HEK293 (cell line): ENCODE measurements around the gene PRR15.

Experiments
- CTCF ChIA-PET: fragments of 350-600 bp; formaldehyde crosslinking; extraction: SDS; loops from one replicate; lab custom pipeline; 2021; ENCODE audit warnings: antibody characterized with exemption; lab: Yijun Ruan, JAX
- POLR2A ChIA-PET: fragments of 300-600 bp; formaldehyde crosslinking; extraction: SDS; loops from one replicate; lab custom pipeline; 2020; ENCODE audit warnings: antibody characterized with exemption, inconsistent platforms; lab: Yijun Ruan, JAX
- H3K27ac ChIP-seq: fragments of 200-500 bp; sonication (Bioruptor generic); 2 replicates; pipeline ENCODE4 v1.5.1; 2014; ENCODE audit warnings: low read depth, low read length, control low read depth, inconsistent platforms; ENCODE audit errors: extremely low read depth
- H3K36me3 ChIP-seq, 2 experiments: fragments of 200-500 bp in 1 of 2; sonication (Bioruptor generic) in 1 of 2; 1 replicate in 1 of 2; 2 replicates in 1 of 2; pipeline ENCODE4 v1.5.1; 2014 to 2017; ENCODE audit warnings: inconsistent platforms in 2 of 2, low read length in 2 of 2; ENCODE audit not compliant: control insufficient read depth in 2 of 2, insufficient read depth in 1 of 2
- H3K4me1 ChIP-seq: fragments of 200-500 bp; sonication (Bioruptor generic); 2 replicates; pipeline ENCODE4 v1.5.1; 2014; ENCODE audit warnings: mild to moderate bottlenecking, low read length, inconsistent platforms; ENCODE audit not compliant: control insufficient read depth, insufficient read depth
- H3K4me3 ChIP-seq: 2 replicates; pipeline ENCODE4 v1.5.1; 2011; ENCODE audit warnings: low read depth, mild to moderate bottlenecking, control low read depth, low read length, moderate library complexity
- H3K9me3 ChIP-seq: fragments of 200-500 bp; sonication (Bioruptor generic); 2 replicates; pipeline ENCODE4 v1.5.1; 2014; ENCODE audit warnings: low read depth, low read length, inconsistent platforms; ENCODE audit not compliant: control insufficient read depth, insufficient read depth
- GFI1B ChIP-seq: fragments of 450-650 bp; formaldehyde crosslinking; IDR thresholded peaks from 2 replicates; pipeline ENCODE4 v1.5.1; 2016; ENCODE audit warnings: missing biosample characterization, missing genetic modification characterization
- KLF1 ChIP-seq: fragments of 450-650 bp; formaldehyde crosslinking; IDR thresholded peaks from 2 replicates; pipeline ENCODE4 v1.5.1; 2016; ENCODE audit warnings: missing biosample characterization, missing genetic modification characterization
- RBAK ChIP-seq: fragments of 450-650 bp; formaldehyde crosslinking; IDR thresholded peaks from 2 replicates; pipeline ENCODE4 v1.5.1; 2016; ENCODE audit warnings: missing biosample characterization, missing genetic modification characterization
- SCRT2 ChIP-seq: fragments of 450-650 bp; formaldehyde crosslinking; IDR thresholded peaks from 2 replicates; pipeline ENCODE4 v1.5.1; 2016; ENCODE audit warnings: missing biosample characterization, missing genetic modification characterization
- ZBTB17 ChIP-seq: fragments of 450-650 bp; formaldehyde crosslinking; IDR thresholded peaks from 2 replicates; pipeline ENCODE4 v1.5.1; 2016; ENCODE audit warnings: missing biosample characterization, missing genetic modification characterization
- ZFP3 ChIP-seq: fragments of 450-650 bp; formaldehyde crosslinking; IDR thresholded peaks from 2 replicates; pipeline ENCODE4 v1.5.1; 2016; ENCODE audit warnings: low read depth, missing biosample characterization, missing genetic modification characterization
- ZFP37 ChIP-seq: fragments of 450-650 bp; formaldehyde crosslinking; IDR thresholded peaks from 2 replicates; pipeline ENCODE4 v1.5.1; 2016; ENCODE audit warnings: missing biosample characterization, missing genetic modification characterization
- ZFP69B ChIP-seq: fragments of 450-650 bp; formaldehyde crosslinking; IDR thresholded peaks from 2 replicates; pipeline ENCODE4 v1.5.1; 2016; ENCODE audit warnings: missing biosample characterization, missing genetic modification characterization
- ZNF10 ChIP-seq: fragments of 450-650 bp; formaldehyde crosslinking; IDR thresholded peaks from 2 replicates; pipeline ENCODE4 v1.5.1; 2017; ENCODE audit warnings: missing biosample characterization, missing genetic modification characterization
- ZNF184 ChIP-seq: fragments of 450-650 bp; IDR thresholded peaks from 2 replicates; pipeline ENCODE4 v1.5.1; 2018; ENCODE audit warnings: missing biosample characterization, mild to moderate bottlenecking, missing genetic modification characterization
- ZNF391 ChIP-seq: fragments of 450-650 bp; formaldehyde crosslinking; IDR thresholded peaks from 2 replicates; pipeline ENCODE4 v1.5.1; 2016; ENCODE audit warnings: low read depth, missing biosample characterization, missing genetic modification characterization, borderline replicate concordance
- ZNF426 ChIP-seq: fragments of 450-650 bp; formaldehyde crosslinking; IDR thresholded peaks from 2 replicates; pipeline ENCODE4 v1.5.1; 2017; ENCODE audit warnings: missing biosample characterization, missing genetic modification characterization, mild to moderate bottlenecking, inconsistent platforms, moderate library complexity
- ZNF433 ChIP-seq: fragments of 450-650 bp; formaldehyde crosslinking; IDR thresholded peaks from 2 replicates; pipeline ENCODE4 v1.5.1; 2016; ENCODE audit warnings: missing biosample characterization, missing genetic modification characterization, low read depth
- ZNF48 ChIP-seq: fragments of 450-650 bp; formaldehyde crosslinking; IDR thresholded peaks from 2 replicates; pipeline ENCODE4 v1.5.1; 2016; ENCODE audit warnings: missing biosample characterization, missing genetic modification characterization
- ZNF548 ChIP-seq: fragments of 450-650 bp; formaldehyde crosslinking; IDR thresholded peaks from 2 replicates; pipeline ENCODE4 v1.5.1; 2016; ENCODE audit warnings: missing biosample characterization, missing genetic modification characterization
- ZNF624 ChIP-seq: fragments of 450-650 bp; formaldehyde crosslinking; IDR thresholded peaks from 2 replicates; pipeline ENCODE4 v1.5.1; 2017; ENCODE audit warnings: missing biosample characterization, missing genetic modification characterization
- ZNF658 ChIP-seq: fragments of 450-650 bp; formaldehyde crosslinking; IDR thresholded peaks from 2 replicates; pipeline ENCODE4; 2016; ENCODE audit warnings: missing biosample characterization, missing genetic modification characterization
- TF ChIP-seq, protein P1 (sequence below): fragments of 450-650 bp; formaldehyde crosslinking; IDR thresholded peaks from 2 replicates; pipeline ENCODE4 v1.5.1; 2016; ENCODE audit warnings: missing biosample characterization, missing genetic modification characterization
- TF ChIP-seq, protein P2 (sequence below): fragments of 450-650 bp; formaldehyde crosslinking; IDR thresholded peaks from 2 replicates; pipeline ENCODE4 v1.5.1; 2017; ENCODE audit warnings: missing biosample characterization, missing genetic modification characterization
- TF ChIP-seq, protein P3 (sequence below): fragments of 450-650 bp; formaldehyde crosslinking; IDR thresholded peaks from 2 replicates; pipeline ENCODE4 v1.5.1; 2016; ENCODE audit warnings: missing biosample characterization, missing genetic modification characterization
- TF ChIP-seq, protein P4 (sequence below): fragments of 450-650 bp; formaldehyde crosslinking; IDR thresholded peaks from 2 replicates; pipeline ENCODE4 v1.5.1; 2017; ENCODE audit warnings: missing biosample characterization, missing genetic modification characterization
- TF ChIP-seq, protein P5 (sequence below): sonication (generic); formaldehyde crosslinking; IDR thresholded peaks from 2 replicates; pipeline ENCODE4 v1.8.1; 2022; ENCODE audit warnings: mild to moderate bottlenecking, moderate library complexity, missing genetic modification reagents

The PRR15 gene

DNA sequence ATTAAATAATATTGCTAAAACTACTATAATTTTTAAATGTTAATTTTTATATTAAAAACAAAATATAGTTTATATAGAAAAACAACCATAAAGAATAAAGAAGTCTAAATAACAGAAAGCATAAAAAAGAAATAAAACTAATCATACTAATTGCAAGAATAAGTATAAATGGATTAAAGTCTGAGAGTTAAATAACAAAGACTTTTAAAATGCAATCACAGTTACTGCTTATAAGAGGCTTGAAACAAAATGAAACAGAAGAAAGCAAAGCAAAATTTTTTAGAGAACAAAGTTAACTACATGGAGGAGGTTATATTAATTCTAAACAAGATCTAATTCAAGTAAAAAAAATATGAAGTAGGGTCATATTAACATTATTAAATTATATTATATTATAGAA is 41.1 kb downstream of the PRR15 start:
- H3K4me1 ChIP-seq: no peaks in the 10 kb centered on the region
- H3K36me3 ChIP-seq: no peaks in the 10 kb centered on the region
- TF ChIP-seq, protein P1, sequence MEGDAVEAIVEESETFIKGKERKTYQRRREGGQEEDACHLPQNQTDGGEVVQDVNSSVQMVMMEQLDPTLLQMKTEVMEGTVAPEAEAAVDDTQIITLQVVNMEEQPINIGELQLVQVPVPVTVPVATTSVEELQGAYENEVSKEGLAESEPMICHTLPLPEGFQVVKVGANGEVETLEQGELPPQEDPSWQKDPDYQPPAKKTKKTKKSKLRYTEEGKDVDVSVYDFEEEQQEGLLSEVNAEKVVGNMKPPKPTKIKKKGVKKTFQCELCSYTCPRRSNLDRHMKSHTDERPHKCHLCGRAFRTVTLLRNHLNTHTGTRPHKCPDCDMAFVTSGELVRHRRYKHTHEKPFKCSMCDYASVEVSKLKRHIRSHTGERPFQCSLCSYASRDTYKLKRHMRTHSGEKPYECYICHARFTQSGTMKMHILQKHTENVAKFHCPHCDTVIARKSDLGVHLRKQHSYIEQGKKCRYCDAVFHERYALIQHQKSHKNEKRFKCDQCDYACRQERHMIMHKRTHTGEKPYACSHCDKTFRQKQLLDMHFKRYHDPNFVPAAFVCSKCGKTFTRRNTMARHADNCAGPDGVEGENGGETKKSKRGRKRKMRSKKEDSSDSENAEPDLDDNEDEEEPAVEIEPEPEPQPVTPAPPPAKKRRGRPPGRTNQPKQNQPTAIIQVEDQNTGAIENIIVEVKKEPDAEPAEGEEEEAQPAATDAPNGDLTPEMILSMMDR (tag by site-specific recombination): no peak
- TF ChIP-seq ZNF624 (tag by site-specific recombination): no peak
- no peak overlapping the region for H3K27ac ChIP-seq
- no peaks in the 10 kb centered on the region for H3K9me3 ChIP-seq
- POLR2A ChIA-PET: no interaction called here
- no peak overlapping the region for H3K4me3 ChIP-seq
- CTCF ChIA-PET: no interaction called here

DNA sequence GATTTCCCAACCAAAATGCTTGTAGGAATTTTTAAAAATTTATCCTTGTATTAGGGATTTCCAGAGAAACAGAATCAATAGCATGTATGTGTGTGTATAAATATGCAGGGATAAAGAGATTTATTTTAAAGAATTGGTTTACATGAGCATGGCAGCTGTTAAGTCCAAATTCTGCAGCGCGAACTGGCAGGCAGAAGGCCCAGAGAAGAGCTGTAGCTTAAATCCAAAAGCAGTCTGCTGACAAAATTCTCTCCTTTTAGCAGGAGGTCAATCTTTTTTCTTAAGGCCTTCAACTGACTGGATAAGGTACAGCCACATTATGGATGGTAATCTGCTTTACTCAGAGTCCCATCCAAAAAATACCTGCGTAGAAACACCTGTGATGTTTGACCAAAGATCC is 42.0 kb downstream of the PRR15 start:
- Histone ChIP-seq H3K36me3 (no peaks in the 10 kb centered on the region), H3K9me3 (no peaks in the 10 kb centered on the region), H3K27ac (no peak overlapping the region), H3K4me3 (no peak overlapping the region), H3K4me1 (no peaks in the 10 kb centered on the region)
- TF ChIP-seq ZNF426 (tag by site-specific recombination) (no peak), ZNF48 (tag by site-specific recombination) (no peak), ZBTB17 (tag by site-specific recombination) (no peak), ZNF433 (tag by site-specific recombination) (no peak), ZNF391 (no peak), ZNF548 (tag by site-specific recombination) (no peak), ZNF658 (no peak), ZNF184 (tag by site-specific recombination) (no peak), SCRT2 (tag by site-specific recombination) (no peak), ZFP3 (tag by site-specific recombination) (no peak)
- TF ChIP-seq, protein P2, sequence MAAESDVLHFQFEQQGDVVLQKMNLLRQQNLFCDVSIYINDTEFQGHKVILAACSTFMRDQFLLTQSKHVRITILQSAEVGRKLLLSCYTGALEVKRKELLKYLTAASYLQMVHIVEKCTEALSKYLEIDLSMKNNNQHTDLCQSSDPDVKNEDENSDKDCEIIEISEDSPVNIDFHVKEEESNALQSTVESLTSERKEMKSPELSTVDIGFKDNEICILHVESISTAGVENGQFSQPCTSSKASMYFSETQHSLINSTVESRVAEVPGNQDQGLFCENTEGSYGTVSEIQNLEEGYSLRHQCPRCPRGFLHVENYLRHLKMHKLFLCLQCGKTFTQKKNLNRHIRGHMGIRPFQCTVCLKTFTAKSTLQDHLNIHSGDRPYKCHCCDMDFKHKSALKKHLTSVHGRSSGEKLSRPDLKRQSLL: no peak
- ChIA-PET CTCF (interaction anchor here (1.6 kb wide), 1 partner anchor 17 kb away, joined by 6 read pairs; no protein-coding TSS in a partner anchor), POLR2A (no interaction called here)

DNA sequence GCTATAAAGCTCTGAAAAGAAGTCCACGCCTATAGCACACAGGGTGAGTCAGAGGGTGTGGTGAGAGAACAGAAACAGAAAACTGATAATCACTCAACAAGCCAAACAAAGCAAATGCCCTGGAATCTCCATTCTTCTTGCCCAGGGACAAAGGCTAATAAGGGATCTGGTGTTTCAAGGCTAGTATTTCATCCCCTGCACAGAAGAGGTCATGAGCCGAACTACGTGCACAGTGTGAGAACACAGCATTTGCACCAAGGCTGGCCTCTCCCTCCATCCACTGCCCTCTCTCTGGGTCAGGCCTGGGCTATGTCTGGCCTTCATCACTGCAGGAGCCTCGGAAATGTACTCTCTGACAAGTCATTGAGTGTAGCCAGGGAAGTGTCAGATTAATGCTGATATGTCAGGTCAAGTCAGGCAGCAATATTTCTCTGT is 42.7 kb downstream of the PRR15 start:
- CTCF ChIA-PET: interaction anchor here (1.6 kb wide), 1 partner anchor 18 kb away, joined by 6 read pairs; no protein-coding TSS in a partner anchor
- Histone ChIP-seq H3K36me3 (no peaks in the 10 kb centered on the region), H3K4me1 (no peaks in the 10 kb centered on the region), H3K27ac (no peak overlapping the region), H3K9me3 (no peaks in the 10 kb centered on the region), H3K4me3 (no peak overlapping the region)
- TF ChIP-seq GFI1B (tag by site-specific recombination): no peak
- peak; percentile 46 for TF ChIP-seq KLF1 (tag by site-specific recombination)
- POLR2A ChIA-PET: no interaction called here

DNA sequence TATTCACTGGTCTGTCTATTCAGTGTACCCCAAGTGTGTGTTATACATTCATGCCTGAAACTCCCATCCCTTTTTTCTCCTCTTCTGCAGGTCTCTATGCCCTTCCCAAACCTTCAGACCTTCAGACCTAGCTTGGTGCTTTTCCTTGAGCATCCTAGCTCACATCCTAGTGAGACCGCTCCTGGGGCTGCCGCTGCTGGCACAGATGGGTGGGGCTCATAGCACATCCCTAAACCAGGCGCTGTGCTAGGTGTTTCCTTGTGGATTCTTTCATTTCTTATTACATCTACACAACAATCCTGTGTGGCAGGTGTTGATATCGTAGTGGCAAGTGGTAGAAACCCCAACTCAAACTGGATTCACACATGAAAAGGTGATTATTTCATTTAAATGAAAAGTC is 43.2 kb downstream of the PRR15 start:
- CTCF ChIA-PET: interaction anchor here (1.6 kb wide), 1 partner anchor 18 kb away, joined by 6 read pairs; no protein-coding TSS in a partner anchor
- H3K4me3 ChIP-seq: no peak overlapping the region
- H3K27ac ChIP-seq: no peak overlapping the region
- TF ChIP-seq ZFP37 (tag by site-specific recombination): no peak
- no peak for TF ChIP-seq RBAK (tag by site-specific recombination)
- TF ChIP-seq, protein P3, sequence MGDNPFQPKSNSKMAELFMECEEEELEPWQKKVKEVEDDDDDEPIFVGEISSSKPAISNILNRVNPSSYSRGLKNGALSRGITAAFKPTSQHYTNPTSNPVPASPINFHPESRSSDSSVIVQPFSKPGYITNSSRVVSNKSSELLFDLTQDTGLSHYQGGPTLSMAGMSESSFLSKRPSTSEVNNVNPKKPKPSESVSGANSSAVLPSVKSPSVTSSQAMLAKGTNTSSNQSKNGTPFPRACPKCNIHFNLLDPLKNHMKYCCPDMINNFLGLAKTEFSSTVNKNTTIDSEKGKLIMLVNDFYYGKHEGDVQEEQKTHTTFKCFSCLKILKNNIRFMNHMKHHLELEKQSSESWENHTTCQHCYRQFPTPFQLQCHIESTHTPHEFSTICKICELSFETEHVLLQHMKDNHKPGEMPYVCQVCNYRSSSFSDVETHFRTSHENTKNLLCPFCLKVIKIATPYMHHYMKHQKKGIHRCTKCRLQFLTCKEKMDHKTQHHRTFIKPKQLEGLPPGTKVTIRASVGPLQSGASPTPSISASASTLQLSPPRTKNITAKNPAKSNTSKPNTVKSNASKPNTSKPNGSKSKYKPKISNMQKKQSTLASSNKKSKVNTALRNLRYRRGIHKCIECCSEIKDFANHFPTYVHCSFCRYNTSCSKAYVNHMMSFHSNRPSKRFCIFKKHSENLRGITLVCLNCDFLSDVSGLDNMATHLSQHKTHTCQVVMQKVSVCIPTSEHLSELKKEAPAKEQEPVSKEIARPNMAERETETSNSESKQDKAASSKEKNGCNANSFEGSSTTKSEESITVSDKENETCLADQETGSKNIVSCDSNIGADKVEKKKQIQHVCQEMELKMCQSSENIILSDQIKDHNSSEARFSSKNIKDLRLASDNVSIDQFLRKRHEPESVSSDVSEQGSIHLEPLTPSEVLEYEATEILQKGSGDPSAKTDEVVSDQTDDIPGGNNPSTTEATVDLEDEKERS (tag by site-specific recombination): no peak
- no peak for TF ChIP-seq ZNF10 (tag by site-specific recombination)
- TF ChIP-seq, protein P4, sequence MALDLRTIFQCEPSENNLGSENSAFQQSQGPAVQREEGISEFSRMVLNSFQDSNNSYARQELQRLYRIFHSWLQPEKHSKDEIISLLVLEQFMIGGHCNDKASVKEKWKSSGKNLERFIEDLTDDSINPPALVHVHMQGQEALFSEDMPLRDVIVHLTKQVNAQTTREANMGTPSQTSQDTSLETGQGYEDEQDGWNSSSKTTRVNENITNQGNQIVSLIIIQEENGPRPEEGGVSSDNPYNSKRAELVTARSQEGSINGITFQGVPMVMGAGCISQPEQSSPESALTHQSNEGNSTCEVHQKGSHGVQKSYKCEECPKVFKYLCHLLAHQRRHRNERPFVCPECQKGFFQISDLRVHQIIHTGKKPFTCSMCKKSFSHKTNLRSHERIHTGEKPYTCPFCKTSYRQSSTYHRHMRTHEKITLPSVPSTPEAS: no peak
- no peak for TF ChIP-seq ZFP69B (tag by site-specific recombination)
- TF ChIP-seq, protein P5, sequence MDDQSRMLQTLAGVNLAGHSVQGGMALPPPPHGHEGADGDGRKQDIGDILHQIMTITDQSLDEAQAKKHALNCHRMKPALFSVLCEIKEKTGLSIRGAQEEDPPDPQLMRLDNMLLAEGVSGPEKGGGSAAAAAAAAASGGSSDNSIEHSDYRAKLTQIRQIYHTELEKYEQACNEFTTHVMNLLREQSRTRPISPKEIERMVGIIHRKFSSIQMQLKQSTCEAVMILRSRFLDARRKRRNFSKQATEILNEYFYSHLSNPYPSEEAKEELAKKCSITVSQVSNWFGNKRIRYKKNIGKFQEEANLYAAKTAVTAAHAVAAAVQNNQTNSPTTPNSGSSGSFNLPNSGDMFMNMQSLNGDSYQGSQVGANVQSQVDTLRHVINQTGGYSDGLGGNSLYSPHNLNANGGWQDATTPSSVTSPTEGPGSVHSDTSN (CRISPR knock-in tag): no peak
- POLR2A ChIA-PET: no interaction called here
- no peaks in the 10 kb centered on the region for H3K9me3 ChIP-seq
- H3K36me3 ChIP-seq: no peaks in the 10 kb centered on the region
- H3K4me1 ChIP-seq: no peaks in the 10 kb centered on the region
